SU-DHL-6 (cell line): ENCODE results near the gene APOC4.
"Not testable (repeated sequence)": the region's sequence is repeated elsewhere in the genome, so short reads cannot be mapped to it uniquely, and the experiment has no call there.

ENCODE experiments used
- H2AFZ ChIP-seq: fragments of 200-600 bp; sonication (generic); 2 replicates; pipeline ENCODE4 v1.6.1; 2014; ENCODE audit warnings: low read depth, mild to moderate bottlenecking, moderate library complexity, mixed read lengths, antibody characterized with exemption, low read length; ENCODE audit not compliant: severe bottlenecking
- H3F3A ChIP-seq: fragments of 200-600 bp; shearing (Covaris generic); 2 replicates; pipeline ENCODE4 v1.6.0; 2016; ENCODE audit warnings: antibody characterized with exemption, mild to moderate bottlenecking; ENCODE audit not compliant: insufficient read depth
- H3K27ac ChIP-seq: fragments of 200-600 bp; sonication (generic); 2 replicates; pipeline ENCODE4 v1.5.1; 2016; ENCODE audit warnings: low read depth, mild to moderate bottlenecking, low read length, moderate library complexity, mixed read lengths
- H3K27me3 ChIP-seq: fragments of 200-600 bp; sonication (generic), shearing (Covaris generic); 2 replicates; pipeline ENCODE4 v1.6.0; 2014; ENCODE audit warnings: mild to moderate bottlenecking, low read length
- H3K36me3 ChIP-seq: fragments of 200-600 bp; sonication (generic); 2 replicates; pipeline ENCODE4 v1.6.1; 2014; ENCODE audit warnings: mild to moderate bottlenecking, low read length, mixed read lengths
- H3K4me2 ChIP-seq: fragments of 300-600, 200-600 bp; shearing (Covaris generic), sonication (generic); 2 replicates; pipeline ENCODE4 v1.6.0; 2014; ENCODE audit warnings: low read length, low read depth, mild to moderate bottlenecking; ENCODE audit not compliant: poor library complexity, severe bottlenecking
- H3K4me3 ChIP-seq: fragments of 200-600 bp; sonication (generic); 2 replicates; pipeline ENCODE4 v1.5.1; 2014; ENCODE audit warnings: antibody characterized with exemption, low read length, mild to moderate bottlenecking, mixed read lengths; ENCODE audit not compliant: insufficient read depth, poor library complexity, severe bottlenecking
- H3K79me2 ChIP-seq: fragments of 200-600 bp; sonication (generic); 2 replicates; pipeline ENCODE4 v1.6.1; 2014; ENCODE audit warnings: mild to moderate bottlenecking, low read length, moderate library complexity; ENCODE audit not compliant: insufficient read depth
- H3K9ac ChIP-seq: fragments of 200-600 bp; sonication (generic); 2 replicates; pipeline ENCODE4 v1.7.0; 2014; ENCODE audit warnings: mild to moderate bottlenecking, low read length
- H3K9me2 ChIP-seq: fragments of 200-600 bp; sonication (generic); replicated peaks from 2 replicates; pipeline ENCODE4 v1.6.1; 2014; ENCODE audit warnings: low read length; ENCODE audit not compliant: insufficient read depth
- H3K9me3 ChIP-seq: fragments of 200-600 bp; sonication (generic); 2 replicates; pipeline ENCODE4 v1.6.1; 2014; ENCODE audit warnings: low read length, mixed read lengths; ENCODE audit not compliant: insufficient read depth
- H4K20me1 ChIP-seq: fragments of 200-600 bp; sonication (generic); 2 replicates; pipeline ENCODE4 v1.6.1; 2014; ENCODE audit warnings: low read depth, mild to moderate bottlenecking, antibody characterized with exemption, low read length, moderate library complexity, mixed read lengths
- EZH2phosphoT487 ChIP-seq: fragments of 200-600 bp; sonication (generic), shearing (Covaris generic); conservative IDR thresholded peaks from 2 replicates; pipeline ENCODE4 v1.6.1; 2018; ENCODE audit warnings: mild to moderate bottlenecking, antibody characterized with exemption, low read length, moderate library complexity, mixed read lengths
- TF ChIP-seq, protein P1 (sequence below): fragments of 200-600 bp; sonication (generic); IDR thresholded peaks from one replicate; pipeline ENCODE4 v1.5.1; 2017; ENCODE audit warnings: antibody characterized with exemption, mild to moderate bottlenecking, low read length, moderate library complexity; ENCODE audit not compliant: insufficient read depth, poor library complexity, severe bottlenecking

Gene APOC4

DNA sequence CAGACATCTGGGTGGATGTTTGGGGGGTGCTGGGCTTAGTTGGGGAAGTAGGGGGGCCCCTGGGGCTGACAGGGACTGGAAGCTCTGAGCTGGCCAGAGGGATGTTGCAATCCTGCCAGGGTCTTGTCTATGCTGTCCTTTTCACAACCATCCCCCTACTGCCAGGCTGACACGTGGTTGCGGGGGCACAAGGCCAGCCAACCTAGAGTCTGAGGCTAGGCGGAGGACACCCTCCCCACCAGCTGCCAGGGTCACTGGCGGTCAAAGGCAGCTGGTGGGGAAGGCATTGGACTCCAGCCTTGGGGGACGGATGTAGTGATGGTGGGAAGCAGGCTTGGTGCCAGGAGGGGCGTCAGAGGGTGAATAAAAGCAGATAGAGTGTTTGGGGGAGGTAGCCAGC lies 29.2 kb upstream of the APOC4 start:
- Histone ChIP-seq H3F3A (no peaks in the 10 kb centered on the region), H3K9ac (no peak overlapping the region), H2AFZ (no peak overlapping the region), H3K9me3 (no peaks in the 10 kb centered on the region), H3K4me3 (no peak overlapping the region), H4K20me1 (no peaks in the 10 kb centered on the region), H3K79me2 (no peaks in the 10 kb centered on the region), H3K36me3 (no peaks in the 10 kb centered on the region), H3K27ac (no peak overlapping the region), H3K9me2 (no peaks in the 10 kb centered on the region), H3K27me3 (no peaks in the 10 kb centered on the region), H3K4me2 (no peak overlapping the region)
- TF ChIP-seq, protein P1, sequence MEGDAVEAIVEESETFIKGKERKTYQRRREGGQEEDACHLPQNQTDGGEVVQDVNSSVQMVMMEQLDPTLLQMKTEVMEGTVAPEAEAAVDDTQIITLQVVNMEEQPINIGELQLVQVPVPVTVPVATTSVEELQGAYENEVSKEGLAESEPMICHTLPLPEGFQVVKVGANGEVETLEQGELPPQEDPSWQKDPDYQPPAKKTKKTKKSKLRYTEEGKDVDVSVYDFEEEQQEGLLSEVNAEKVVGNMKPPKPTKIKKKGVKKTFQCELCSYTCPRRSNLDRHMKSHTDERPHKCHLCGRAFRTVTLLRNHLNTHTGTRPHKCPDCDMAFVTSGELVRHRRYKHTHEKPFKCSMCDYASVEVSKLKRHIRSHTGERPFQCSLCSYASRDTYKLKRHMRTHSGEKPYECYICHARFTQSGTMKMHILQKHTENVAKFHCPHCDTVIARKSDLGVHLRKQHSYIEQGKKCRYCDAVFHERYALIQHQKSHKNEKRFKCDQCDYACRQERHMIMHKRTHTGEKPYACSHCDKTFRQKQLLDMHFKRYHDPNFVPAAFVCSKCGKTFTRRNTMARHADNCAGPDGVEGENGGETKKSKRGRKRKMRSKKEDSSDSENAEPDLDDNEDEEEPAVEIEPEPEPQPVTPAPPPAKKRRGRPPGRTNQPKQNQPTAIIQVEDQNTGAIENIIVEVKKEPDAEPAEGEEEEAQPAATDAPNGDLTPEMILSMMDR, result no peak
- no peak for TF ChIP-seq EZH2phosphoT487

DNA sequence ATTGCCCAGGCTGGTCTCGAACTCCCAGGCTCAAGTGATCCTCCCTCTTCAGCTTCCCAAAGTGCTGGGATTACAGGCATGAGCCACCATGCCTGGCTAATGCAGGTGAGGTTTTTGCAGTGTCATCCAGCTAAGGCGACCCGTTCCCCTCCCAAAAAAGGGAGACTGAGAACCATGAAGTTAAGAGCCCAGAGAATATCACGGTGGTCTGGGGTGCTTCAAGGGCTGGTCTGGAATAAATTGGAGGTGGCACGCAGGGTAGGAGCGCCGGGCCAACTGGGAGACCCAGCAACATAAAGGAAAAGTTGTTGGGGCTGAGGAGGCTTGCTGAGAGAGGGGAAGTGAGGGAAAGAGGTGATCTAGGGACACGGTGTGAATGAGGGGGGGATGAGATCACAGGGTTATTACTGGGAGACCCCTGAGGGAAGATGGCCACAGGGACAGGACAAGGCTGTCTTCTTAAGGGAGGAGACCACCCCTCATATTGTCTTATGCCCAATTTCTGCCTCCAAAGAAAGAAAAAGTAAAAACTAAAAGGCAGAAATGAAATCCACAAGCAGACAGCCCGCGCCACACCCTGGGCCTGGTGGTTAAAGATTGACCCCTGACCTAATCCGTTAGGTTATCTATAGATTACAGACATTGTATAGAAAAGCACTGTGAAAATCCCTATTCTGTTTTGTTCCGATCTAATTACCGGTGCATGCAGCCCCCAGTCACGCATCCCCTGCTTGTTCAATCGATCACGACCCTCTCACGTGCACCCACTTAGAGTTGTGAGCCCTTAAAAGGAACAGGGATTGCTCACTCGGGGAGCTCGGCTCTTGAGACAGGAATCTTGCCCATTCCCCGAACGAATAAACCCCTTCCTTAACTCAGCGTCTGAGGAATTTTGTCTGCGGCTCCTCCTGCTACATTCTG lies 28.3 kb upstream of the APOC4 start:
- not testable (repeated sequence) for H3K79me2 ChIP-seq, H3K27ac ChIP-seq, H3K9ac ChIP-seq, H3K4me3 ChIP-seq, H3K9me2 ChIP-seq, H3K27me3 ChIP-seq, H3K36me3 ChIP-seq, H3F3A ChIP-seq, H4K20me1 ChIP-seq, H3K9me3 ChIP-seq
- peak overlapping the region; percentile 98 for H2AFZ ChIP-seq
- peak overlapping the region; percentile 61 for H3K4me2 ChIP-seq

DNA sequence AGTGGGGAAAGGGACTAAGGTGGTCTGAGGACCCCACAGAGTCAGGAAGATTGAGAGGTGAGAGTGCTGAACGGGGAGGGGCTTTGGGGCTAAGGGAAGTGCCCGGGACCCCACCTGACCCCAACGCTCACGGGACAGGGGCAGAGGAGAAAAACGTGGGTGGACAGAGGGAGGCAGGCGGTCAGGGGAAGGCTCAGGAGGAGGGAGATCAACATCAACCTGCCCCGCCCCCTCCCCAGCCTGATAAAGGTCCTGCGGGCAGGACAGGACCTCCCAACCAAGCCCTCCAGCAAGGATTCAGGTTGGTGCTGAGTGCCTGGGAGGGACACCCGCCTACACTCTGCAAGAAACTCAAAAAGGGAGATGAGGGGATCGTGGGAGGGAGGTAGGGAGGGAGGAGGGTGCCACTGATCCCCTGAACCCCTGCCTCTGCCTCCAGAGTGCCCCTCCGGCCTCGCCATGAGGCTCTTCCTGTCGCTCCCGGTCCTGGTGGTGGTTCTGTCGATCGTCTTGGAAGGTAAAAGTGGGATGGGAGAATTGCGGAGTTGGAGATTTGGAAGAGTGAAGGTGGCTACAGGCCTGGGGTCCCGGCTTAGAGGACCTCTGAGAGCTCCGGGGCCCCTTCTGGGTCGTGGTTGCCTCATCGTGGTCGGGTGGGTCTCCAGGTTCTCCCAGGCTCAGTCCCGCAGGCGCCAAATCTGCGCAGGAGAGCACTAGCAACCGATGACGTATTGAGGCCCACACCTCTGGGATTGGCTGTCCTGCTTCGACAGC lies 27.4 kb upstream of the APOC4 start, which contains the start of gene APOC1:
APOC1 (plus strand) TSS at position 176 of the 774 bp plus-strand sequence; CDS start at position 460, 284 bp downstream.
- Histone ChIP-seq H3K4me2 (peak within 1 kb of the TSS; percentile 61), H3K9ac (peak within 1 kb of the TSS; percentile 59), H2AFZ (peak within 1 kb of the TSS; percentile 98), H3K4me3 (peak within 1 kb of the TSS; percentile 45)
- H3K36me3 ChIP-seq, H3K9me3 ChIP-seq, H3K9me2 ChIP-seq, H4K20me1 ChIP-seq, H3K27ac ChIP-seq, H3F3A ChIP-seq, H3K27me3 ChIP-seq, H3K79me2 ChIP-seq: not testable (repeated sequence)

DNA sequence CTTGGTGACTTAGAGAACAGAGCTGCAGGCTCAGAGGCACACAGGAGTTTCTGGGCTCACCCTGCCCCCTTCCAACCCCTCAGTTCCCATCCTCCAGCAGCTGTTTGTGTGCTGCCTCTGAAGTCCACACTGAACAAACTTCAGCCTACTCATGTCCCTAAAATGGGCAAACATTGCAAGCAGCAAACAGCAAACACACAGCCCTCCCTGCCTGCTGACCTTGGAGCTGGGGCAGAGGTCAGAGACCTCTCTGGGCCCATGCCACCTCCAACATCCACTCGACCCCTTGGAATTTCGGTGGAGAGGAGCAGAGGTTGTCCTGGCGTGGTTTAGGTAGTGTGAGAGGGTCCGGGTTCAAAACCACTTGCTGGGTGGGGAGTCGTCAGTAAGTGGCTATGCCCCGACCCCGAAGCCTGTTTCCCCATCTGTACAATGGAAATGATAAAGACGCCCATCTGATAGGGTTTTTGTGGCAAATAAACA lies 17.8 kb upstream of the APOC4 start:
- no peak for TF ChIP-seq EZH2phosphoT487
- TF ChIP-seq, protein P1, result no peak
- Histone ChIP-seq H3K4me2 (no peak overlapping the region), H3K9me3 (no peaks in the 10 kb centered on the region), H4K20me1 (no peaks in the 10 kb centered on the region), H2AFZ (no peak overlapping the region), H3K27me3 (no peaks in the 10 kb centered on the region), H3K36me3 (no peaks in the 10 kb centered on the region), H3K79me2 (no peaks in the 10 kb centered on the region), H3K9ac (no peak overlapping the region), H3K4me3 (no peak overlapping the region), H3K9me2 (no peaks in the 10 kb centered on the region), H3F3A (no peaks in the 10 kb centered on the region), H3K27ac (no peak overlapping the region)
